ENCODE data around the gene TSC1. TPM values are rescaled to one million over a fixed set of nuclear protein-coding genes. Genes with fewer than 3 reads are reported as not detected.
A peak's percentile ranks its signal among the peaks of the same experiment; 100 is the strongest.

TSC1 gene
- total RNA-seq, 4 donors from 2014 or later = 36.7 to 45.3 (median 39.7) TPM

DNA sequence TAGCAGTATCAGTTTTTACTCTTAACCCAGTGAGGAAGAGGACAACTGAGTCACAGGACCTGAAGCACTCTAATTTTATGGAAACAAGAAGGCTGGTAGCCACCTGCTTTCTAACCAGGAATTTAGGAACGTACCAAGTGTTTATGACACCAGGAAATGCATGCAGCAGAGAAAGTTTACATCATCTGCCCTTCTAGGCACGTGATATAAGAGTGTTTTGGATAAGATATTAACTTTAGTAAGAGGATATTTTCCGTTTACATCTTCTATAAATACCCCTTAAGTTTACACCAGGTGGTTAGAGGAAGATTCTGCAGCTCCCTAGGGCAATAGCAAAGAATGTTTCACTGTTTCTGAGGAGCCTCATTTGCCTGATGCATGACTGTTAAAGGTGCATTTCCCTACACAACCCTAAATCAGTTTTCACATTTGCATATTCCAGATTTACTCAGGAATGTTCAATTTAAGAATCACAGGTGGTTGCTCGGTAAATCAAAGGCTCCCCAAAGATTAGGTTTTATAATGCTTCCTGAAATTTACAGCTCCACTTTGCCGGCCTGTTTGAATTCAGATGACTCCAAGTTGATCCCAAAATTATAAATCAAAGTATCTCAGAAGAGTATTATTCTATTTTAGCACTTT, 1.8 kb downstream of the TSC1 start:
- DNase-seq (no peak), ATAC-seq (peak in 1 of 2 donors; percentile 12)
- Histone ChIP-seq H3K4me3 (peak overlapping the region in 3 of 4 donors; percentile 19 to 100 (median 87)), H3K36me3 (no peaks in the 10 kb centered on the region), H3K27ac (peak overlapping the region; percentile 58 to 99 (median 96)), H3K4me1 (peaks cover 53 to 58% of the 10 kb centered on the region in 2 donors), H3K27me3 (no peaks in the 10 kb centered on the region), H3K9me3 (no peaks in the 10 kb centered on the region)
- in situ Hi-C loops (cut with MboI; ENCODE audit: low sequenced_read_pairs in 4 of 4) = no loop called here
- intact Hi-C loops (cut with DNase I; ENCODE audit: low total_unique reads) = loop anchor here (1.0 to 5.0 kb wide), 2 partner anchors 64 to 160 kb away; partner anchors contain the start of genes AK8 and SPACA9
- TF ChIP-seq, protein P1, sequence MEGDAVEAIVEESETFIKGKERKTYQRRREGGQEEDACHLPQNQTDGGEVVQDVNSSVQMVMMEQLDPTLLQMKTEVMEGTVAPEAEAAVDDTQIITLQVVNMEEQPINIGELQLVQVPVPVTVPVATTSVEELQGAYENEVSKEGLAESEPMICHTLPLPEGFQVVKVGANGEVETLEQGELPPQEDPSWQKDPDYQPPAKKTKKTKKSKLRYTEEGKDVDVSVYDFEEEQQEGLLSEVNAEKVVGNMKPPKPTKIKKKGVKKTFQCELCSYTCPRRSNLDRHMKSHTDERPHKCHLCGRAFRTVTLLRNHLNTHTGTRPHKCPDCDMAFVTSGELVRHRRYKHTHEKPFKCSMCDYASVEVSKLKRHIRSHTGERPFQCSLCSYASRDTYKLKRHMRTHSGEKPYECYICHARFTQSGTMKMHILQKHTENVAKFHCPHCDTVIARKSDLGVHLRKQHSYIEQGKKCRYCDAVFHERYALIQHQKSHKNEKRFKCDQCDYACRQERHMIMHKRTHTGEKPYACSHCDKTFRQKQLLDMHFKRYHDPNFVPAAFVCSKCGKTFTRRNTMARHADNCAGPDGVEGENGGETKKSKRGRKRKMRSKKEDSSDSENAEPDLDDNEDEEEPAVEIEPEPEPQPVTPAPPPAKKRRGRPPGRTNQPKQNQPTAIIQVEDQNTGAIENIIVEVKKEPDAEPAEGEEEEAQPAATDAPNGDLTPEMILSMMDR (IDR thresholded peaks at IDR 0.05 in 4 of 5, conservative IDR thresholded peaks at IDR 0.05 in 1 of 5) = no peak
- no peak for TF ChIP-seq POLR2A (IDR thresholded peaks at IDR 0.05)

DNA sequence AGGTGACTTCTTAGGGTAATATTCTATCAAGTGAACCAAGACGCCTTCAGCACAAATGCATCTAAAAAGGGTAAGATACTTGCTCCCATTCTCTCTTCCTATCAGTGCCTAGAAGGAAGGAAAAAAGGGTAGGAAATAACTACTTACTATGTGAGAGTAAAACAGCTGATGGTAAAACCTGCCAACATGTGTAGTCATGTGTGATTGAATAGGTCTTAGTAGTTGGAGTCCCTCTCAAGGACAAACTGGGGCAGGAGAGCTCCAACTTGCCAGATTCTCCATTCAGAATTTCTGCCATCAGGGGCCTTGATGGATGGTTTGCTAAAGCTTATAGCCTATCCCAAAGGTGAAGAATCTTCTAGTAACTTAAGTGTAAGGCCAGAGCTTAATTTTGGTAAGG, 5.2 kb downstream of the TSC1 start:
- Histone ChIP-seq H3K36me3 (no peaks in the 10 kb centered on the region), H3K27me3 (no peaks in the 10 kb centered on the region), H3K4me3 (no peak overlapping the region), H3K27ac (peak overlapping the region; percentile 26 to 45 (median 35)), H3K9me3 (no peaks in the 10 kb centered on the region), H3K4me1 (peaks cover 49 to 52% of the 10 kb centered on the region in 2 donors)
- DNase-seq = no peak
- in situ Hi-C loops (cut with MboI; ENCODE audit: low sequenced_read_pairs in 4 of 4) (no loop called here), intact Hi-C loops (cut with DNase I; ENCODE audit: low total_unique reads) (no loop called here)
- ATAC-seq = peak in 1 of 2 donors; percentile 49
- no peak for TF ChIP-seq POLR2A (IDR thresholded peaks at IDR 0.05)
- TF ChIP-seq, protein P1 (IDR thresholded peaks at IDR 0.05 in 4 of 5, conservative IDR thresholded peaks at IDR 0.05 in 1 of 5) = no peak

DNA sequence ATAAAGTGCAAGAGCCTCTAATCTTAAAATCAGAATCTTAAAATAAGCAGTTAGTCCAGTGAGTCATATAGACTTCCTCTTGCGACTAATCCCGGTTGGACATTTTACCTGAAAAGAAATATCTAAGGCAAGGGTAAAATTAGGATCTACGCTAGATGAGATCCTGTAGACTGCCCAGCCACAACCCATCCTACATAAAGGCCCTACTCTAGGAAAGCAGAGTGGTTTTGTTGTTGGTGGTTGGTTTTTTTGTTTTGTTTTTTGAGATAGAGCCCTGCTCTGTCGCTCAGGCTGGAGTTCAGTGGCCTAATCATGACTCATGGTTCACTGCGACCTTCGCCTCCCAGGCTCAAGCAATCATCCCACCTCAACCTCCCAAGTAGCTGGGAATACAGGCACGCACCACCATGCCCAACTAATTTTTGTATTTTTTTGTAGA, 6.9 kb downstream of the TSC1 start:
- Histone ChIP-seq H3K4me3 (no peak overlapping the region), H3K27ac (no peak overlapping the region), H3K9me3 (no peaks in the 10 kb centered on the region), H3K4me1 (peaks cover 36 to 37% of the 10 kb centered on the region in 2 donors), H3K27me3 (no peaks in the 10 kb centered on the region), H3K36me3 (no peaks in the 10 kb centered on the region)
- in situ Hi-C loops (cut with MboI; ENCODE audit: low sequenced_read_pairs in 4 of 4) = no loop called here
- intact Hi-C loops (cut with DNase I; ENCODE audit: low total_unique reads) = no loop called here
- DNase-seq = no peak
- no peak for ATAC-seq
- TF ChIP-seq, protein P1 (IDR thresholded peaks at IDR 0.05 in 4 of 5, conservative IDR thresholded peaks at IDR 0.05 in 1 of 5) = no peak
- no peak for TF ChIP-seq POLR2A (IDR thresholded peaks at IDR 0.05)

DNA sequence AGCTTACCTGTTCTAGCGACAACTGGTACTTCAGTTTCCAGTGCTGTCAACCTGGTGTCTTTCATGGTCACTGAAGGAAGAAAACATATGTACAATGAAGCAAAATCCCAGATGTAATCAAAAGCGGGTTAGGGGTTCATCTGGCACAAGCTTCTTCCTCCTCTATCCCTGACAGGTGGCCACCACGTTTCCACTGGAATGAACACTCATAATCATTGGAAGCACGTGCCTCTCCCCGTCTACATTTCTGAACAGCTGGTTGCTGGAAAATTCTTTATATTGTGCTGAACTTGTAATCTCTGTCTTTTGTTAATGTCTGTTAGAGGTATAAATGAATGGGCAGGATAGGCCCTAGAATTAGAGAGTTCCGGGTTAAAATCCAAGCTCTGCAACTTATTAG, 9.4 kb downstream of the TSC1 start:
- no peak overlapping the region for H3K4me3 ChIP-seq
- no peak overlapping the region for H3K27ac ChIP-seq
- H3K36me3 ChIP-seq = no peaks in the 10 kb centered on the region
- H3K4me1 ChIP-seq = peaks cover 16 to 19% of the 10 kb centered on the region in 2 donors
- in situ Hi-C loops (cut with MboI; ENCODE audit: low sequenced_read_pairs in 4 of 4) (no loop called here), intact Hi-C loops (cut with DNase I; ENCODE audit: low total_unique reads) (no loop called here)
- ATAC-seq (no peak), DNase-seq (no peak)
- no peaks in the 10 kb centered on the region for H3K27me3 ChIP-seq
- no peaks in the 10 kb centered on the region for H3K9me3 ChIP-seq
- TF ChIP-seq, protein P1 (IDR thresholded peaks at IDR 0.05 in 4 of 5, conservative IDR thresholded peaks at IDR 0.05 in 1 of 5) = no peak
- no peak for TF ChIP-seq POLR2A (IDR thresholded peaks at IDR 0.05)

Data from gastrocnemius medialis (tissue), 4 donors.